DOHH2 (cell line): Measurements from ENCODE around the gene LKAAEAR1.
A peak's percentile ranks its signal among the peaks of the same experiment; 100 is the strongest.

Experiments
- H3F3A ChIP-seq: fragments of 200-600 bp; sonication (generic), shearing (Covaris generic); 2 replicates; pipeline ENCODE4 v1.6.0; 2016; ENCODE audit warnings: antibody characterized with exemption, mild to moderate bottlenecking; ENCODE audit not compliant: control insufficient read depth, insufficient read depth
- H3K27ac ChIP-seq: fragments of 200-600 bp; sonication (generic); 2 replicates; pipeline ENCODE4 v1.5.1; 2014; ENCODE audit warnings: low read depth, mild to moderate bottlenecking, low read length, moderate library complexity
- H3K27me3 ChIP-seq: fragments of 200-600 bp; sonication (generic); 2 replicates; pipeline ENCODE4 v1.6.1; 2014; ENCODE audit warnings: mild to moderate bottlenecking, low read length, mixed read lengths; ENCODE audit not compliant: control insufficient read depth
- H3K36me3 ChIP-seq: fragments of 200-600 bp; sonication (generic); 2 replicates; pipeline ENCODE4 v1.6.1; 2014; ENCODE audit warnings: mild to moderate bottlenecking, low read length, moderate library complexity, mixed read lengths; ENCODE audit not compliant: control insufficient read depth
- H3K4me1 ChIP-seq: fragments of 200-600 bp; sonication (generic); 2 replicates; pipeline ENCODE4 v1.6.1; 2014; ENCODE audit warnings: mild to moderate bottlenecking, low read length, mixed read lengths; ENCODE audit not compliant: control insufficient read depth
- H3K4me2 ChIP-seq: fragments of 200-600 bp; sonication (generic); 2 replicates; pipeline ENCODE4 v1.6.0; 2014; ENCODE audit warnings: mild to moderate bottlenecking, low read length, moderate library complexity
- H3K4me3 ChIP-seq: fragments of 200-600 bp; sonication (generic); 2 replicates; pipeline ENCODE4 v1.5.1; 2014; ENCODE audit warnings: mild to moderate bottlenecking, low read length, mixed read lengths
- H3K79me2 ChIP-seq: fragments of 200-600 bp; sonication (generic); 2 replicates; pipeline ENCODE4 v1.6.1; 2014; ENCODE audit warnings: mild to moderate bottlenecking, low read length, mixed read lengths; ENCODE audit not compliant: control insufficient read depth
- H3K9me2 ChIP-seq: fragments of 200-600 bp; sonication (generic); replicated peaks from 2 replicates; pipeline ENCODE4 v1.6.1; 2014; ENCODE audit warnings: mild to moderate bottlenecking, low read length, mixed read lengths; ENCODE audit not compliant: control insufficient read depth
- H3K9me3 ChIP-seq: fragments of 200-600 bp; sonication (generic); 2 replicates; pipeline ENCODE4 v1.6.1; 2014; ENCODE audit warnings: antibody characterized with exemption, low read length, mixed read lengths; ENCODE audit not compliant: control insufficient read depth, insufficient read depth
- H4K20me1 ChIP-seq: fragments of 200-600 bp; sonication (generic); 2 replicates; pipeline ENCODE4 v1.6.0; 2014; ENCODE audit warnings: low read depth, mild to moderate bottlenecking, antibody characterized with exemption, low read length, moderate library complexity; ENCODE audit not compliant: control insufficient read depth, insufficient read depth
- EZH2phosphoT487 ChIP-seq: fragments of 200-600 bp; sonication (generic); IDR thresholded peaks from 2 replicates; pipeline ENCODE4 v1.6.1; 2017; ENCODE audit warnings: borderline replicate concordance, mild to moderate bottlenecking, antibody characterized with exemption, low read length, moderate library complexity, mixed read lengths
- TF ChIP-seq, protein P1 (sequence below): fragments of 200-600 bp; sonication (generic); IDR thresholded peaks from one replicate; pipeline ENCODE4 v1.5.1; 2014; ENCODE audit warnings: antibody characterized with exemption, mild to moderate bottlenecking, low read depth, low read length; ENCODE audit not compliant: poor library complexity, severe bottlenecking

LKAAEAR1 gene

GRCh38 chr20:64086801-64087200 lies 2.6 kb upstream of the LKAAEAR1 start:
- H3K27me3 ChIP-seq = peaks cover 30% of the 10 kb centered on the region
- no peak overlapping the region for H3K4me2 ChIP-seq
- no peaks in the 10 kb centered on the region for H3K79me2 ChIP-seq
- no peak for TF ChIP-seq EZH2phosphoT487
- TF ChIP-seq, protein P1, sequence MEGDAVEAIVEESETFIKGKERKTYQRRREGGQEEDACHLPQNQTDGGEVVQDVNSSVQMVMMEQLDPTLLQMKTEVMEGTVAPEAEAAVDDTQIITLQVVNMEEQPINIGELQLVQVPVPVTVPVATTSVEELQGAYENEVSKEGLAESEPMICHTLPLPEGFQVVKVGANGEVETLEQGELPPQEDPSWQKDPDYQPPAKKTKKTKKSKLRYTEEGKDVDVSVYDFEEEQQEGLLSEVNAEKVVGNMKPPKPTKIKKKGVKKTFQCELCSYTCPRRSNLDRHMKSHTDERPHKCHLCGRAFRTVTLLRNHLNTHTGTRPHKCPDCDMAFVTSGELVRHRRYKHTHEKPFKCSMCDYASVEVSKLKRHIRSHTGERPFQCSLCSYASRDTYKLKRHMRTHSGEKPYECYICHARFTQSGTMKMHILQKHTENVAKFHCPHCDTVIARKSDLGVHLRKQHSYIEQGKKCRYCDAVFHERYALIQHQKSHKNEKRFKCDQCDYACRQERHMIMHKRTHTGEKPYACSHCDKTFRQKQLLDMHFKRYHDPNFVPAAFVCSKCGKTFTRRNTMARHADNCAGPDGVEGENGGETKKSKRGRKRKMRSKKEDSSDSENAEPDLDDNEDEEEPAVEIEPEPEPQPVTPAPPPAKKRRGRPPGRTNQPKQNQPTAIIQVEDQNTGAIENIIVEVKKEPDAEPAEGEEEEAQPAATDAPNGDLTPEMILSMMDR = no peak
- peaks cover 7% of the 10 kb centered on the region; the same call in 1 of the 2 replicates for H3K9me3 ChIP-seq
- H3K9me2 ChIP-seq = no peaks in the 10 kb centered on the region
- H3K36me3 ChIP-seq = no peaks in the 10 kb centered on the region
- H4K20me1 ChIP-seq = no peaks in the 10 kb centered on the region
- H3K4me3 ChIP-seq = no peak overlapping the region
- no peak overlapping the region for H3K27ac ChIP-seq
- peaks cover 18% of the 10 kb centered on the region for H3K4me1 ChIP-seq
- peaks cover 3% of the 10 kb centered on the region; the same call in 1 of the 2 replicates for H3F3A ChIP-seq

GRCh38 chr20:64084685-64085152 lies 521 bp upstream of the LKAAEAR1 start:
- Histone ChIP-seq H3K27ac (no peak overlapping the region), H3K36me3 (no peaks in the 10 kb centered on the region), H4K20me1 (no peaks in the 10 kb centered on the region), H3K4me1 (peaks cover 31% of the 10 kb centered on the region), H3K79me2 (no peaks in the 10 kb centered on the region), H3K4me3 (no peak overlapping the region), H3K9me3 (peaks cover 7% of the 10 kb centered on the region; the same call in 1 of the 2 replicates), H3K9me2 (no peaks in the 10 kb centered on the region), H3K27me3 (peaks cover 30% of the 10 kb centered on the region), H3F3A (peaks cover 10% of the 10 kb centered on the region; the same call in 1 of the 2 replicates), H3K4me2 (no peak overlapping the region)
- no peak for TF ChIP-seq EZH2phosphoT487
- TF ChIP-seq, protein P1 = no peak

- Histone ChIP-seq H3K36me3 (peaks cover 8% of the 10 kb centered on the region), H3K4me3 (peak overlapping the region; percentile 48), H3K79me2 (peaks cover 9% of the 10 kb centered on the region), H3F3A (peaks cover 16% of the 10 kb centered on the region), H3K4me1 (peaks cover 34% of the 10 kb centered on the region), H3K27ac (no peak overlapping the region), H3K4me2 (peak overlapping the region; percentile 58), H3K9me2 (no peaks in the 10 kb centered on the region), H3K9me3 (peaks cover 7% of the 10 kb centered on the region; the same call in 1 of the 2 replicates), H4K20me1 (no peaks in the 10 kb centered on the region), H3K27me3 (peaks cover 26% of the 10 kb centered on the region)
- TF ChIP-seq EZH2phosphoT487 = no peak
- TF ChIP-seq, protein P1 = peak; percentile 57
These were observed 807 bp downstream of the LKAAEAR1 start for GRCh38 chr20:64083378-64083803.
